HG02973 (cell line): ENCODE measurements around the gene GMDS.
A peak's percentile ranks its signal among the peaks of the same experiment; 100 is the strongest.

Source experiments
- ATAC-seq: cut with Tn5 transposase; IDR thresholded peaks from one replicate; pipeline ENCODE4 v1.9.1; 2021; ENCODE audit warnings: moderate library complexity; ENCODE audit not compliant: unreplicated experiment

The GMDS gene

DNA sequence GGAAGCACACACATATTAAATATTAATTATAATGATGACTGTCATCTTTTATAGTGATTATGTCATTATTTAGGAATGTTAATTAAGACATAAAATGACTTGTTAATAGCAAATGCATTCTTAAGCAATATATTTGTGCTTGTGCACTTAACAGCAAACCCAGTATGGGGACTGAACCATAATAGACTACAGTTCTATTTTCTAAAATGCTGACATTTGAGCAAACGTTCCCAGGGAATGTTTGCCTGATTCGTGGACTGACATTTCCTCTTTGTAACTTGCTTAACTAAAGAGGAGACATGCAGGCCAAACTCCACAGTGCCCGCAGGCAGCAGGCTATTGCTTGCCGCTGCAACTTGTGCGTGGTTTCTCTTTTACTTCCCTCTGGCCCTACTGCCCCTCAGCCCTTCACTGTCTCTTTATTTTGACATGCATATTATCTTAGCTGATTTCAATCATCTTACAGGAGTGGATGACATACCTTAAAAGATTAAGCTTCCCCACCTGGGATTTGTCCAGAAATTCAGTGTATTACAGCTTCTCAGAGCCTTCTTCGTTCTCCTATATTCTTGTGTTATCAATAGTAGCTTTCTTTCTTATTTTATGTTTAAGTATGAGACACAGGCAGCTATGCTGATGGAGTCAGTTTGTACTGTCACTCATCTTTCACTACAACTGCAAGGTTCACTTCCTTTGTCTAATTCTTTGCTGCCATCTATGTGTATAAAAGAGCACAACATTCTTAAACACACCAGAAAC, 141.5 kb downstream of the GMDS start:
- no peak for ATAC-seq

DNA sequence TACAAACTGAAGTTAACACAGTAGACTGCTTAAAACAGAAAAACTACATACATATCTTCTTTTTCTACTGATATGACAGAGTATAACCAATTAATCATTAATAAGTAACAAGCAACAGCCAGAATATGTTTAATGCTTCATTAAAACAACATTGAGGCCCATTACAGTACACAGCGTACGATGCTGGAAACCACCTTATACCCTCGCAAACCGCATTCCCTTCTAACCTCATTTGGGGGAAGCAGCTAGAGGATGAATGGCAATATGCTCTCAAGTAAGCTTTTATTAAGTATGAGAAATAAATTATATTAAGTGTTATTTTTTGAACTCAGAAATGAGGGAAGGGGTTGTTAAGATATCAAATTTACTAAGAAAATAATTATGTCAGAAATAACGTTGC, 142.4 kb downstream of the GMDS start:
- no peak for ATAC-seq

DNA sequence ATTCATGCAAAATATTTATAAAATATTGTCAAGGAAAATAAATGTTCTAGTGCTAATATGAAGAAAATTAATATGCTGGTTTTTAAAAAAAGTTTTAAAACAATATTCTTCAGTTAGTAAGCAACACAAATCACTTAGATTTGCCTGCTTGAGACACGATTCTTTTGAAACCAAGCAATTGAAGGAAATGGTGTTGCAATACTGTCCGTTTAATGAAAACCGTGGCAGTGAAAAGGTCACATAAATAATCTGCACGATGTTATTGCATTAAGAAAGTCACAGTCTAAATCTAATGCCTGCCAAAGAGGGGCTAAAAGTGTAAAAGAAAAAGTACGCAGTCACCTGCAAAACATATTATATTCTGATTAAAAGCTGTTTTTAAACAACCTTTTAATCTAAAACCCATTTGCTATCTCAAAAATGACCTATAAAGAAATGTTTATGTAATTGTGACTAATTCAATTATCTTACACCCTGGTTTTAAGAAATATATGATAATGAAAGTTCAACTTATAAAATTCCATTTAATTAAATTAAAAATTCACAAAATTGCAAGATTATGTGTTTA, 143.0 kb downstream of the GMDS start:
- no peak for ATAC-seq

DNA sequence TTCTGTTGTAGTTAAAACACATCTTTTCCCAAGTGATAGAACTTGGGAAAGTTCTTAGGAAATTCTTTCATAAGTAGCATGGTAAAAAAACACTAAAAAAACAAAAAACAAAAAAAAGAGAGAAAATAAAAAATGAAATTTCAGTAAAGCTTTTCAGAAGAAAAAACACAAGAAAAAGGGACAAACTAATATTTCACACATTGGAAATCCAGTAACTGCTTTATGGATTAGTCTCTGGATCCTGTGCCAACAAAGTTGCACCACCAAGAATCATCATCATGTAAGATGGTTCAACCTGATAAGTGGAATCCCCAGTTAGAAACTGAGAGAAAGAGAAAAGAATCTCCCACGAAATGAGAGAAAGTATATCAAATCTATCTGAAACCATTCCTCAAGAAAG, 144.2 kb downstream of the GMDS start:
- no peak for ATAC-seq

DNA sequence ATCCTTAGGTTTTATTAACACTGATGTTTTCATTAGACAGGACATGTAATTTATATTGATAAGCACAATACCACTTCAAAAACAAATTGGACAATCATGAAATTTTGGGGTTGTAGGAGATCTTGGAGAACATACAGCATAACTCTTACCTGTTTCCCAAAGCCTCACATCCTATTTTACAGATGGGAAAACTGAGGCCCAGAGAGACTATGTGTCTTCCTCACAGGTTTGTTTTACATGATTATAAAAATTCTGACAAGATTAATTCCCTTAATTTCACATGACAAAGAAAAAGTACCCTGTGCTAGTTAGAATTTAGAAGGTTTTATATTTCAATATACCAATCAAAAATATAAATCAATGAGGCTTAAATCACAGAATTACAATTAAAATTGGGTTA, 145.5 kb downstream of the GMDS start:
- no peak for ATAC-seq

DNA sequence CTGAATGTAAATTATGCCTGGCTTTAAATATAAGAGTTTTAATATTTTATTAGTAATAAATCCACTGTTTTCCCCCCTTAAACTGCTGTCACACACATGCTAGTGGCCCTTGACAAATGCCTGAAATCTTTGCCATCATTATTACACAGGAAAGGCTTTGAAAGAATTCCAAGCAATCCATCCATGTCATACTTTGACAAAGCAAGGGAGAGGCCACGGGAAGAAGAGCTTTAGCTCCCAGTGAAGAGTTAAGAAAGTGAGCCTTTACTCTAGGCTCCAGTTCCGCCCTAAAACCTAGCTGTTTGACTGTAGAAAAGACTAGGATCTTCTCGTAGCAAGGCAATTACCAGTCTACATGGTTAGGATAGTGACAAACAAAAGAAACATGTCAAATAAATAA, 147.9 kb downstream of the GMDS start:
- ATAC-seq = no peak

DNA sequence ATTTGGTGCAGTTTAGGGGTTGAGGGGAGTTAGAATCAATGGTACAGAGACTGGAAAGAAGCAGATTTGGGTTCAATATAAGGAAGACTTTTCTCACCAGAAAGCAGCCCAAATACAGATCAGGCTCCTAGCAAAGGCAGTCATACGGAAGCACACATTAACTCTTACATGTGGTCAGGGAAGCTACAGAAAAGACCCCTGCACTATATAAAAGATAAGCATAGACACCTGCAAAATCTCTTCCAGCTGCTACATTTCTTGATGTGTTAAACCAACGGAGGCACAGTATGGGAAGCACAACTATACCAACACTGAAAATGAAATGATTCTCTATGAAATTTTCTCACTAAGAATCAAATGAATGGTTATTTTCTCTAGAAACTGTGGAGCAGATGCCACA, 150.8 kb downstream of the GMDS start:
- ATAC-seq = no peak

DNA sequence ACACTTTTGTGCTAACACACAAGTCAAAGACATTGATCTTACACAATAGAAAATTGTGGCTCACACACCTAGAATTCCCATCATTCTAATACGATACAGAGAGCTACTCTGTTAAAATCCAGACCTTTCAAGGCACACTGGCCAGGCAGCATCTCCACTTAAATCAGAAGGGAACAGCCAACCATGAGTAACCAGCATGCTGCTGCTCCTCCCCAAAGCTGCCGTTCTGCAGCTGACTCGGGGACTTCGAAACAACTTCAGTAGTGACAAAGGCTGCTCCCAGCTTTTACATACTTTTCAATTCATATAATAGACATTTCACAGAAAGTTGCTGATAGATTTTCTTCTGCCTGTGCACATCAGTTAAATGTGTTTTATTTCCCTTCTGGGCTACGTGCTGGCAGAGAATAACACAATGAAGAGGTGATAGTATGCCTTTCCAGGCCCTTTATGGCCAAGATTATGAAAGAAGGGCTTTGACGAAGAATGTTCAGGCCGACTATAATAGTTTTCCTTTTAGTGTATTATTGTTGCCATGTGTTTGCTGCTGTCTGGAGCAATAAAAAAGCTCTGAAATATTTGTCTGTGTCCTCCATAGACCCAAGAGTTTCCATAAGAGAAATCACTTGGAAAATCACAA, 159.0 kb downstream of the GMDS start:
- ATAC-seq = no peak

DNA sequence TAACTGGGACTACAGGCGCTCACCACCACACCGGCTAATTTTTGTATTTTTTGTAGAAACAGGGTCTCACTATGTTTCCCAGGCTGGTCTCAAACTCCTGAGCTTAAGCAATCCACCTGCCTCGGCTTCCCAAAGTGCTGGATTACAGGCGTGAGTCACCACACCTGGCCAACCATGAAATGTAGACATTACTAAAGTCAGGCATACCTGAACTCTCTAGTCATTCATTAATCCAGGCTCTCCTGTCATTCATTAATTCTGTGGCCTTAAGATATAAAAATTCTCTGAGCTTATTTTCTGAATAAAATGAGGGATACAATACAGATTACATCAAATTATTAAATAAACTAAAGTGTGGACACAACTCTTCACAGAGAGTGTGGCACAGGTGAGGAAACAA, 159.7 kb downstream of the GMDS start:
- ATAC-seq = no peak

DNA sequence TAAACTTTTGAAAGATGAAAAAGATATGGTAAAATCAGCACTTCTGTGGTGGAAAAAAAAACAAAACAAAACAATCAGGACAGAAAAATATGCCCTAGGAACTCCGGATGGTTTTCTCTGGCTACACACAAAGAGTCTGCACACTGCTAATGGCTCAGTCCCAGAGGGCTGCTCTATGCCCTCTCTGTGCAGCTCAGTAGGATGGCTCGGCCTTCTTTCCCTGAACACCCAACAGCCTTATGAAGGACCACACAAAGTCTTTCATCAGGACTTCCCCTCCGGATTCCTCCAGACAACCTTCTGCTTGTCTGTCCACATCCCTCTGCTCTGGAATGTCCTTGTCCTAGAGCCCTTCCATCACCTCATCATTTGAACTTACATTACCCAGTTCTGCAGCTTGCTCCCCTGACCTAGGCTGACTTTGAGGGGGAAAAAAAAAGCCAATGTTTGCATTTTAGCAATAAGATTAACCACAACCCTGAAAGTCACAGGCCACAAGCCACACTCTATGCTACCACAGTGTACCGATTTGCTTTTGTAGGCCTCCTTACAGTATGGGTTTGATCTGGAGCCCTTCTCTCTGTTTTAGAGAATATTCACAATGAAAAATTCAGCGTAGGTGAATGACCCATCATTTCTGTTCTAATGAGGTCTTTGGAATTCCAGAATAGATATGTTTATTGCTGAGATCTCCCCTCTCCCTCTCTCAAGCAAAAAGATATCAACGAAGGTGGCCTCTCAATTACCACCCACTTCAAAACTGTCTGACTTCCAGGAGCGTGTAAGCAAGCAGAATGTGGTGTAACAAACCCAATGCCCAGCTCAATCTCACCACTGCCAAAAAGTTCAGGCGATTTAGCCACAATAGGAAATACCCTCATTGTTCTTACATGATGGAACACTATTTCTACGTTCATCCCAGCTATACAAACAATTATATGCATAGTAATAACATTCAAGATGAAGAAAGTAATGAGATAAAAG, 164.0 kb downstream of the GMDS start:
- peak; percentile 73 for ATAC-seq

DNA sequence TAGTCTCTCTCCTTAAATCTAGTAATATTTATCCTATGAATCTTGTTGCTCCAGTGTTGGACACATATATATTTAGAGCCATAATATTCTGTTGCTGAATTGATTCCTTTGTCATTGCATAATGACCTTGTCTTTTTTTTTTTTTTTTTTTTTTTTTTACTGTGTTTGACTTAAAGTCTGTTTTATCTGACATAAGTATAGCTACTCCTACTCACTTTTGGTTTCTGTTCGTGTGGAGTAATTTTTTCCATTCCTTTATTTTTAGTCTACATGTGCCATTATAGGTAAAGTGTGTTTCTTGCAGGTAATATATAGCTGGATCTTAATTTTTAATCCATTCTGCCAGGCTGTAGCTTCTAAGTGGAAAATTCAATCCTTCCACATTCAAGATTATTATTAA, 166.5 kb downstream of the GMDS start:
- ATAC-seq = no peak

DNA sequence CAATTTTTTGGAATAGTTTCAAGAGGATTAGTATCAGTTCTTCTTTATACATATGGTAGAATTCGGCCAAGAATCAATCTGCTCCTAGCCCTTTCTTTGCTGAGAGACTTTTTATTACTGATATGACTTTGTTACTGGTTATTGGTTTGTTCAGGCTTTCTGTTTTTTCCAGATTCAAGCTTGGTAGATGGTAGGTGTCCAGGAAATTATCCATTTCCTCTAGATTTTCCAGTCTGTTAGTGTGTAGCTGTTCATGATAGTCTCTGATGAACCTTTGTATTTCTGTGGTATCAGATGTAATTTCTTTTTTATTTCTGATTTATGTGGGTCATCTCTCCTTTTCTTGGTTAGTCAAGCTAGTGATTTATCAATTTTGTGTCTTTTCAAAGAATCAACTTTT, 167.6 kb downstream of the GMDS start:
- ATAC-seq = no peak

DNA sequence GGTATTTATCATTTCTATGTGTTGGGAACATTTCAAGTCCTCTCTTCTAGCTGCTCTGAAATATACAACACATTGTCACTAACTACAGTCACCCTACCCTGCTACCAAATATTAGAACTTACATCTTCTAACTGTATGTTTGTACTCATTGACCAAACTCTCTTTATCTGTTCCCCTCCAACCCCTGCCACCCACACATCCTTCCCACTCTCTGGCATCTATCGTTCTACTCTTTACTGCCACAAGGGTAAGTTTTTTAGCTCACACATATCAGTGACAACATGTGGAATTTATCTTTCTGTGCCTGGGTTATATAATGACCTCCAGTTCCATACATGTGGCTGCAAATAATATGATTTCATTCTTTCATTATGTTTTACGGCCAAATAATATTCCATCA, 171.9 kb downstream of the GMDS start:
- no peak for ATAC-seq

DNA sequence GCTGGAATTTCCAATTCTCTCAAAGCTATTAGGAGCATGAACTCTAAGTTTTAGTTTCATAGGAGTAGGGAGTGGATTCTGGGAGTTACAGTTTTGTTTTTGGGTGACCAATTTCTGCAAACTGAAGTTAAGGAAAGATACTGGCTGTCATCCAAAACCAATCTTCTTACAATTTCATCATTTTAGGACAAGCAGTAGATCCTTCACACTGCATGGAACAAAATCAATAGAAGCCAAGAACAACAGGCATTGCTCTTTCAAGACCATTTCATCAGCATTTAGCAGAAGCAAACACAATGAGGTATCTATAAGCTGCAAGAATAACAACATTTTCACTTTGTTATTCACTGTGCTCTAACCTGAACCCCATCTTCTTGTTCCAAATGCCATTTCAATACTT, 173.0 kb downstream of the GMDS start:
- ATAC-seq = no peak

DNA sequence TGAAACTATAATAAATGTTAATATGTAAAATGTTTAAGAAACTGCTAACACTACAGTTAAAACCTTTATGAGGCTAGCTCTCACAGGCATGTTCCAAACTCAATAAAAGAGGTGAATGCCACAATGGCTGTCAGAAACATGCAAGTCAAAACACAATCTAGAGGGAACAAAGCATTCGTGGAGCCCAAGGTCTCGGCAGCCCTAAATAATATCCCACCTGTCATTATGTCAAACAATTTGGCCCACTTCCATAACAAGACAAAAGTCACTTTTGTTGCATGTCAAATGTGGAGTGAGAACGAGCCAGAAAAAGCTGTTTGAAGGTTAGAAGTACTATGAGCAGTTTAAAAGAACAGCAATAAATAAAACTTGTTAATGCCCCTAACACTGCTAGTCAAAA, 181.9 kb downstream of the GMDS start:
- no peak for ATAC-seq

DNA sequence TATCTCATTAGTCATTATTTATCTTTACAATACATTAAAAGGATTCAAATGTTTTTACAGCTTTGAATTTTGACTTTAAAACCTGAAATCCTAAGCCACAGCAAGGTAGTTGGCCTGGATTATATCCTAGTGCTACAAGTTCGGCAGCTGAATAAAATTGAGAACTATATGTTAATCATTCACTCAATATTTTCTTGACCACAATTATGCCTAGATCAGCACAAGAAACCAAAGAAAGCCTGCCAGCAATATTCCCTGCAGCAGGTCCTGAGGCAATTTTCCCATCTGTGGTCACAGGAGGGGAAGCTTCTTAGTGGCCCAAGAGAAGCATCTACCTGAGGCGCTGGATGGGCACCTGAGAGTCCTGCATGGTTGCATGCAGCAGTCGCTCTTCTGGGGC, 183.5 kb downstream of the GMDS start:
- no peak for ATAC-seq

DNA sequence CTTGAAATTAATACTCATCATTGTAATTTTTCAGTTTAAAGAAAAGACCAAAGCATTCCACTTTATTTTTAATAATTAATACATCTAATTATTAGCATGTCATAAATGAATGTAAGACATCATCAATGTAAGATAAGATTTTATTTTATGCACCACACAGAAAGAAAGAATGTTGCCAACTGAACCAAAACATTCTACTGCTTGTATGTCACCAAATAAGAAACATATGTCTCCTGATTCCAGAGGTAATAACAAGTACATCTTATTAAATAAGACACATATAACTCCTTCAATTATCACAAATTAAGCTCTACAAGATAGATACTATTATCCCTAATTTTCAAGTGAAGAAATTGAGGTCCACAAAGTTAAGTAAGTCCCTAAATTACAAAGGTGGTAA, 189.5 kb downstream of the GMDS start:
- no peak for ATAC-seq

DNA sequence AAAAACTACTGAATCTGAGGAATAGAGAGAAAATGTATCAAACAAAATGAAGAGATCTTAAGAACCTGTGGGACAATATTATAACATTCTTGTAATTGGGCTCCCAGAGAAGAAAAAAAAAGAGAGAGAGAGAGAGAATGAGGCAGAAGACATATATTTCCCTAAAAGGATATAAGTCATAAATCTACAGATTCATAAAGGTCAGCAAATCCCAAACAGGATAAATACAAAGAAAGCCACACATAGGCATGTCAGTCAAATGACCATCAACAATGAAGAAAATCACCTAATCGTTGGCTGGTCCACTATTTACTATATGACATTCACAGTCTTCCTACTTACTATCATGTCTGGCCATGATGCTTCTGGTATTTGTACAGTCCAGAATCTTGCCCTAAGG, 190.3 kb downstream of the GMDS start:
- ATAC-seq = no peak

DNA sequence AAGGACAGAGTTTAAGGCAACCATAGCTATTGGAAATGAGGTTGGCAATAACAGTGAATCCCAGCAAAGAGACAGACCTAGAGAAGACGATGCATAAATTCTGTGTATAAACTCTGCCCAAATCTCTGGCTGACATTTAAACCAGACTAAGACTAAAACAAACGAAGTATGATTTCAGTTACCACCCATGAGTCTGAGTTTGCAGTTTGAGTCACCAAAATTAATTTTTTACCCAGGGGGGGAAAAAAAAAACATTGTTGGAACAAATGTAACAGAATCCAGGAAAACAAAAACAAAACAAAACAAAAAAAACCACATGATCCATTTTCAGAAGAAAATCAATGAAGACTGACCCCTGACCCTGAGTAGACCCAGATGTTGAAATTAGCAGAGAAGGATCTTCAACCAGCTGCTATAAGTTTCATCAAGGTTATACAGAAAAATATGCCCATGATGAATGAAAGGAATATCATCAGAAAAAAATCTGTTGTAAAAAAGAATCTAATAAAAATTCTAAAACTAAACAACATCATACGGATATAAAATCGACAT, 190.8 kb downstream of the GMDS start:
- no peak for ATAC-seq

DNA sequence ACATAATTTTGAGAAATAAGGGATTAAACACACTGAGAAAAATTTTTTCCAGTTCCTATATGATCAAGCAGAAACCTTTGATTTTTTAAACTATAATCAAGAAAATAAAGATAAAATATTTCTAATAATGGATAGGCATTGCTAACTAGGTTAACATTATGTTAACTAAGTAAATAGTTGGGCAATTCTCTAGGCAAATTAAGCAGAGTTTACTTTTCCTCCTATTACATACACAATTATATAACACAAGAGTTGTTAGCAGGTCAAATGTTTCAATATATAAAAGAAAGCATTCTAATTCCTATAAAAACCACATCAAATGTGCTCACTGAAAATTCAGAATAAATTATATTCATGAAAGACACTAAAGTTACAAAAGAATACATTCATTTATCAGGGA, 191.7 kb downstream of the GMDS start:
- no peak for ATAC-seq

DNA sequence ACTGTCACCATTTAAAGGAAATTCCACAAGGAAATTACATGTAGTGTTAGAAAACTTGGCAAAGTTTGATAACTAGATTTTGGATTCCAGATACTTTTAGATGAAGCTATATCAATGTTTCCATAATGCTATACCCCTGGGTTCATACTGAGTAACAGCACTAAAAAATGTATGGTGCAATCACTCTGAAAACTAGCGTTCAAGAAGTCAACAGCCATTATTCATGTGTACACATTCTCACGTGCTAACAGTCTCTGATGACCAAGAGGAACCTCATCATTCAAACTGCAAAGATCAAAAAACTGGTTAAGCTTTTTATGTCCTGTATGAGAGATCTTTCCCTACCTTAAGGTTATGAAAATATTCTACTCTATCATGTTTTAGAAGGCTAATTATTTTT, 197.6 kb downstream of the GMDS start:
- ATAC-seq = no peak
